SK-N-SH (cell line): ENCODE measurements around the gene TTYH3. TPM values are rescaled to one million over a fixed set of nuclear protein-coding genes. Genes with fewer than 3 reads are reported as not detected.

Experiments
- CTCF ChIA-PET: fragments of 300-600, 350-600 bp; formaldehyde crosslinking; extraction: SDS; loops from one replicate; lab custom pipeline; 2021; lab: Yijun Ruan, JAX
- POLR2A ChIA-PET: fragments of 350-600 bp; sonication (Branson Sonifier 250); formaldehyde crosslinking; extraction: SDS; loops from one replicate; lab custom pipeline; 2020; ENCODE audit warnings: antibody characterized with exemption, inconsistent platforms; lab: Yijun Ruan, JAX
- DNase-seq: peaks from one replicate; pipeline ENCODE4 v3.0.0; 2012
- H2AFZ ChIP-seq: fragments of 200-600 bp; sonication (generic); 2 replicates; pipeline ENCODE4 v1.8.1; 2016; ENCODE audit warnings: antibody characterized with exemption, mild to moderate bottlenecking, low read depth
- H3F3A ChIP-seq: fragments of 200-600 bp; sonication (generic); replicated peaks from 2 replicates; pipeline ENCODE3; 2016; ENCODE audit warnings: antibody characterized with exemption, mild to moderate bottlenecking; ENCODE audit not compliant: insufficient read depth
- H3K27ac ChIP-seq, 2 experiments: fragments of 200-500 bp in 1 of 2; fragments of 200-600 bp in 1 of 2; sonication (Bioruptor generic) in 1 of 2; sonication (generic), shearing (Covaris generic) in 1 of 2; 2 replicates each; pipeline versions ENCODE4 v1.5.1 to v1.6.1; 2014 to 2016; ENCODE audit warnings: low read depth in 2 of 2, inconsistent platforms in 1 of 2, low read length in 1 of 2, mild to moderate bottlenecking in 1 of 2, mixed read lengths in 1 of 2
- H3K27me3 ChIP-seq: fragments of 200-600 bp; sonication (generic), shearing (Covaris generic); 2 replicates; pipeline ENCODE4 v1.6.1; 2016; ENCODE audit warnings: mixed run types; ENCODE audit not compliant: insufficient read depth
- H3K36me3 ChIP-seq, 2 experiments: fragments of 200-500 bp in 1 of 2; fragments of 200-600 bp in 1 of 2; sonication (Bioruptor generic) in 1 of 2; sonication (generic) in 1 of 2; replicated peaks in 1 of 2; 2 replicates each; pipeline versions ENCODE3 to v1.5.1; 2014 to 2016; ENCODE audit warnings: low read length in 1 of 2, mild to moderate bottlenecking in 1 of 2; ENCODE audit not compliant: insufficient read depth in 2 of 2, control insufficient read depth in 1 of 2
- H3K4me1 ChIP-seq, 2 experiments: fragments of 200-500 bp in 1 of 2; fragments of 200-600 bp in 1 of 2; sonication (Bioruptor generic) in 1 of 2; sonication (generic), shearing (Covaris generic) in 1 of 2; 2 replicates each; pipeline versions ENCODE4 v1.5.1 to v1.6.1; 2014 to 2016; ENCODE audit warnings: low read depth in 1 of 2, low read length in 1 of 2, mixed run types in 1 of 2; ENCODE audit not compliant: insufficient read depth in 2 of 2, control insufficient read depth in 1 of 2
- H3K4me2 ChIP-seq: fragments of 200-600 bp; sonication (generic), shearing (Covaris generic); 2 replicates; pipeline ENCODE4 v1.6.1; 2017; ENCODE audit warnings: mixed run types
- H3K4me3 ChIP-seq, 2 experiments: fragments of 200-500 bp in 1 of 2; fragments of 200-600 bp in 1 of 2; sonication (Bioruptor generic) in 1 of 2; sonication (generic), shearing (Covaris generic) in 1 of 2; 2 replicates each; pipeline versions ENCODE4 v1.5.1 to v1.8.1; 2014 to 2016; ENCODE audit warnings: low read depth in 2 of 2, inconsistent platforms in 1 of 2, low read length in 1 of 2, mild to moderate bottlenecking in 1 of 2, mixed read lengths in 1 of 2, moderate library complexity in 1 of 2
- H3K79me2 ChIP-seq: fragments of 200-600 bp; sonication (generic); 2 replicates; pipeline ENCODE4 v1.8.1; 2017; ENCODE audit warnings: mild to moderate bottlenecking; ENCODE audit not compliant: insufficient read depth
- H3K9ac ChIP-seq: fragments of 200-600 bp; sonication (generic); 2 replicates; pipeline ENCODE4 v1.6.1; 2017; ENCODE audit warnings: mixed run types
- H3K9me2 ChIP-seq: fragments of 200-600 bp; sonication (generic); 2 replicates; pipeline ENCODE4 v1.6.1; 2017; ENCODE audit warnings: mixed run types
- H3K9me3 ChIP-seq: fragments of 200-600 bp; sonication (generic); 2 replicates; pipeline ENCODE4 v1.6.1; 2017; ENCODE audit warnings: mixed run types, mild to moderate bottlenecking, moderate library complexity
- H4K20me1 ChIP-seq: fragments of 200-600 bp; sonication (generic); 2 replicates; pipeline ENCODE4 v1.6.1; 2017; ENCODE audit warnings: mild to moderate bottlenecking, mixed run types; ENCODE audit not compliant: insufficient read depth
- FOSL2 ChIP-seq: IDR thresholded peaks from 2 replicates; pipeline ENCODE4 v1.4.0; 2012; ENCODE audit warnings: low read depth, mild to moderate bottlenecking, moderate library complexity, borderline replicate concordance
- GATA2 ChIP-seq: sonication (generic); formaldehyde crosslinking; IDR thresholded peaks from 2 replicates; pipeline ENCODE4 v1.5.0; 2020; ENCODE audit warnings: mild to moderate bottlenecking, missing genetic modification reagents
- JUND ChIP-seq: IDR thresholded peaks from 2 replicates; pipeline ENCODE4 v1.4.0; 2012
- MEF2A ChIP-seq: IDR thresholded peaks from 2 replicates; pipeline ENCODE4 v1.4.0; 2012; ENCODE audit warnings: low read depth, borderline replicate concordance
- MXI1 ChIP-seq: IDR thresholded peaks from 2 replicates; pipeline ENCODE4 v1.6.1; 2012; ENCODE audit warnings: mild to moderate bottlenecking, low read depth, low read length, improper control_type of control experiment
- NFIC ChIP-seq: IDR thresholded peaks from 2 replicates; pipeline ENCODE4 v1.4.0; 2012; ENCODE audit warnings: borderline replicate concordance
- NRF1 ChIP-seq: IDR thresholded peaks from 2 replicates; pipeline ENCODE4 v1.6.1; 2012; ENCODE audit warnings: low read depth, mild to moderate bottlenecking, low read length
- RAD21 ChIP-seq: IDR thresholded peaks from 2 replicates; pipeline ENCODE4 v1.6.1; 2012; ENCODE audit warnings: mild to moderate bottlenecking, low read length
- SIN3A ChIP-seq: IDR thresholded peaks from 2 replicates; pipeline ENCODE4 v1.6.1; 2012; ENCODE audit warnings: low read depth, mild to moderate bottlenecking, low read length, moderate library complexity, borderline replicate concordance
- SMC3 ChIP-seq: IDR thresholded peaks from 2 replicates; pipeline ENCODE4 v1.6.1; 2012; ENCODE audit warnings: low read depth, low read length, improper control_type of control experiment
- ZBTB33 ChIP-seq: IDR thresholded peaks from 2 replicates; pipeline ENCODE4 v1.4.0; 2012; ENCODE audit warnings: low read depth, borderline replicate concordance
- WGBS: methylation state at CpG from one replicate; pipeline ENCODE4 v1.1.6; 2017; ENCODE audit warnings: low lambda C conversion rate; 5-methylcytosine and 5-hydroxymethylcytosine counted together
- polyA plus RNA-seq, 3 experiments: library from polyadenylated mRNA; depleted of rRNA; stranded (reverse); fragments of >200 nt; gene quantifications; 2 replicates each; pipeline ENCODE4 v1.2.3, GENCODE V29; 2012
- TF ChIP-seq, protein P1 (sequence below): fragments of 200-600 bp; sonication (generic); IDR thresholded peaks from 2 replicates; pipeline ENCODE4 v1.6.1; 2017; ENCODE audit warnings: antibody characterized with exemption, mild to moderate bottlenecking, moderate library complexity

Gene TTYH3
- polyA plus RNA-seq, 1 of the 3 experiments (the other 2 are of a cell fraction) = 105 TPM

DNA sequence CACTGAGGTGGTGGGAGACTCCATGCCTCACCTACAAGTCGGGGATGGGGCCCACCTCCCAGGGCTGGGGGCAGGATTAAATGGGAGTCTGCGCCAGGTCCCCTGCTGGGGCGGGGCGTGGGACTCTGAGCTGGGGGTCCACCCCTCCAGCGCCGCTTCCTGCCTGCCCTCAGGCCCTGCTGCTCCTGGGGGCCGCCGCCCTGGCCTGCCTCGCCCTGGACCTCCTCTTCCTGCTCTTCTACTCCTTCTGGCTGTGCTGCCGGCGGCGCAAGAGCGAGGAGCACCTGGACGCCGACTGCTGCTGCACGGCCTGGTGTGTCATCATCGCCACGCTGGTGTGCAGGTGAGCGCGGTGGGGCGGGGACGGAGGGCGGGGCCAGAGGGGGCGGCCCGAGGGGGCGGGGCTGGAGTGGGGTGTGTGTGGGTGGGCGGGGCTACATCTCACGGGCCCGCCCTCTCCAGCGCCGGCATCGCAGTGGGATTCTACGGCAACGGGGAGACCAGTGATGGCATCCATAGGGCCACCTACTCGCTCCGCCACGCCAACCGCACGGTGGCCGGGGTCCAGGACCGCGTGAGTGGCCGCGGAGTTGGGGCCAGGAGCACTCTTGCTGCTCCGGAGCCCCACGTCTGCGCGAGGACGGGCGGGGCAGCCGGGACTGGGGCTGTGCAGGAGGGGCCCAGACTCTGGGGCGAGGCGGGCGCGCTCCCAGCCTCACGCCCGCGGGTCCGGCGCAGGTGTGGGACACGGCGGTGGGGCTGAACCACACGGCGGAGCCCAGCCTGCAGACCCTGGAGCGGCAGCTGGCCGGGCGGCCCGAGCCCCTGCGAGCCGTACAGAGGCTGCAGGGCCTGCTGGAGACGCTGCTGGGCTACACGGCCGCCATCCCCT is 15.1 kb downstream of the TTYH3 start (continued):
- TF ChIP-seq, protein P1, sequence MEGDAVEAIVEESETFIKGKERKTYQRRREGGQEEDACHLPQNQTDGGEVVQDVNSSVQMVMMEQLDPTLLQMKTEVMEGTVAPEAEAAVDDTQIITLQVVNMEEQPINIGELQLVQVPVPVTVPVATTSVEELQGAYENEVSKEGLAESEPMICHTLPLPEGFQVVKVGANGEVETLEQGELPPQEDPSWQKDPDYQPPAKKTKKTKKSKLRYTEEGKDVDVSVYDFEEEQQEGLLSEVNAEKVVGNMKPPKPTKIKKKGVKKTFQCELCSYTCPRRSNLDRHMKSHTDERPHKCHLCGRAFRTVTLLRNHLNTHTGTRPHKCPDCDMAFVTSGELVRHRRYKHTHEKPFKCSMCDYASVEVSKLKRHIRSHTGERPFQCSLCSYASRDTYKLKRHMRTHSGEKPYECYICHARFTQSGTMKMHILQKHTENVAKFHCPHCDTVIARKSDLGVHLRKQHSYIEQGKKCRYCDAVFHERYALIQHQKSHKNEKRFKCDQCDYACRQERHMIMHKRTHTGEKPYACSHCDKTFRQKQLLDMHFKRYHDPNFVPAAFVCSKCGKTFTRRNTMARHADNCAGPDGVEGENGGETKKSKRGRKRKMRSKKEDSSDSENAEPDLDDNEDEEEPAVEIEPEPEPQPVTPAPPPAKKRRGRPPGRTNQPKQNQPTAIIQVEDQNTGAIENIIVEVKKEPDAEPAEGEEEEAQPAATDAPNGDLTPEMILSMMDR = no peak
- TF ChIP-seq SIN3A = no peak
- TF ChIP-seq JUND = no peak
- TF ChIP-seq ZBTB33 = no peak
- no peak for TF ChIP-seq FOSL2
- no peak for TF ChIP-seq NFIC
- no peak for TF ChIP-seq MXI1
- no peak for TF ChIP-seq GATA2 (CRISPR knock-in tag)
- TF ChIP-seq MEF2A = no peak
- TF ChIP-seq SMC3 = no peak
- no peak for TF ChIP-seq RAD21
- no peak for TF ChIP-seq NRF1

DNA sequence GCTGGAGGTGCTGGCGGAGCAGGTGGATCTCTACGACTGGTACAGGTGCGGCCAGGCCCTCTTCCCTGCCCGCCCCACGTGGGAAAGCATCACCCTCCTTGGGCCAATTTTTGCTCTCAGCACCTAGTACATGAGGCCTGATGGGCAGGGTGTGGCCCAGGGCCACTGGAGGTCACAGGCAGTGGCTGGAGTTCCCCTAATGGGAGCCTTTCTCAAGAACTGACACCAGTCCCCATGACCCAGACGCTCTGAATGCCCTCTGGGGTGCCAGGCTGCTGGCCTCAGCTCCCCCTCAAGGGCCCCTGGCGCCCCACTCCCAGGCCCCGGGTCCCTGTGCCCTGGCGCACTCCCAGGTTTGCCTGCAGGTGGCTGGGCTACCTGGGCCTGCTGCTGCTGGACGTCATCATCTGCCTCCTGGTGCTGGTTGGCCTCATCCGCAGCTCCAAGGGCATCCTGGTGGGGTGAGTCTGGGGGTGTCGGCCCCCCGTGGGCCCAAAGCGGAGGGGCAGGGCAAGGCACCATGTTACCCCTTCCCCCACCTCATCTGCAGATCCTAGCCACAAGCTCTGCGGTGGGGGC is 15.9 kb downstream of the TTYH3 start:
- no peaks in the 10 kb centered on the region for H3F3A ChIP-seq
- H3K36me3 ChIP-seq = peaks cover 28 to 47% of the 10 kb centered on the region in 2 experiments
- no peak overlapping the region for H2AFZ ChIP-seq
- DNase-seq = no peak
- no peaks in the 10 kb centered on the region for H3K9me2 ChIP-seq
- H3K27ac ChIP-seq = peak overlapping the region in 1 of 2 experiments; percentile 40; a peak in 1 of 4 replicates
- no peak overlapping the region for H3K4me2 ChIP-seq
- peaks cover 72% of the 10 kb centered on the region for H4K20me1 ChIP-seq
- no peak overlapping the region for H3K4me3 ChIP-seq
- H3K79me2 ChIP-seq = peaks cover 57% of the 10 kb centered on the region
- ChIA-PET POLR2A (no interaction called here), CTCF (interaction anchor here (2.3 kb wide), 1 partner anchor 13 kb away, joined by 10 read pairs; no protein-coding TSS in a partner anchor)
- no peak for TF ChIP-seq NRF1
- H3K4me1 ChIP-seq = peaks cover 17 to 54% of the 10 kb centered on the region in 2 experiments
- no peak overlapping the region for H3K9ac ChIP-seq
- H3K9me3 ChIP-seq = no peaks in the 10 kb centered on the region
- H3K27me3 ChIP-seq = no peaks in the 10 kb centered on the region
- 94% methylated on average over 9 of the region's 15 CpGs for WGBS
